GM19468 (cell line): ENCODE measurements around the gene SMAD5.

Source experiments
- ATAC-seq: cut with Tn5 transposase; IDR thresholded peaks from one replicate; pipeline ENCODE4 v1.9.1; 2021; ENCODE audit warnings: mild to moderate bottlenecking, moderate library complexity, moderate number of reproducible peaks; ENCODE audit not compliant: unreplicated experiment; ENCODE audit errors: extremely low read depth

Gene SMAD5

DNA sequence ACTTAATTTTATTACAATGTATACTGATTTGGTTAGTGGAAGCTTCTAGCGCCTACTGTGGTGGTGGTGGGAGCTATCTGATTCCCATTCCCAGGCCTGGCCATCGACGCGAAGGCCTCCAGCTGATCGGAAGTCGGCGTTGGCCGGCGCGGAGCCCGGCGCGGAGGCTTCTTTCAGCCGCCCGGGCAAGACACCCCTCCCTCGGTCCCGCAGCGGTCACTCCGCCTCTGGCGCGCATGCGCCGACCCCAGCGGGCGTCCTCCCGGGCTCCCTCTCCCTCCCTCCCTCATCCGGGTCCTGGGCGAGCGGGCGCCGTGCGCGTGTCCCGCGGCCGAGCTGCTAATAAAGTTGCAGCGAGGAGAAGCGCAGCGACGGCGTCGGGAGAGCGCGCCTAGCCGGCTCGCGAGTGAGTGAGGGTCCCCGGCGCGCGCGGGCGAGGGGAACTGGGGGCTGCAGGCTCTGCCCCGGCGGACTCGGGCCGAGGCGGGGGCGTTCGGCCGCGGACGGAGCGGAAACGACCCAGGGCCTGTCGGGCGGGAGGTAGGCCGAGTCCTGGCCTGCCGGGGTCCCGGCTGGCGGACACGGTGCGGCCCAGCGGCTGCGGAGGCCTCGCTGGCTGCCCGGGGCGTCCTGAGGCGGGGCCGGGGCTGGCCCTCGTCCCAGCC, at the start of gene SMAD5:
Gene SMAD5 (plus strand): TSS at position 289 of the 665 bp plus-strand sequence. CDS start 20,916 bp downstream, outside the sequence.
- peak; percentile 92 for ATAC-seq

GRCh38 chr5:136084698-136085097, 47.9 kb upstream of the SMAD5 start:
- ATAC-seq: no peak

DNA sequence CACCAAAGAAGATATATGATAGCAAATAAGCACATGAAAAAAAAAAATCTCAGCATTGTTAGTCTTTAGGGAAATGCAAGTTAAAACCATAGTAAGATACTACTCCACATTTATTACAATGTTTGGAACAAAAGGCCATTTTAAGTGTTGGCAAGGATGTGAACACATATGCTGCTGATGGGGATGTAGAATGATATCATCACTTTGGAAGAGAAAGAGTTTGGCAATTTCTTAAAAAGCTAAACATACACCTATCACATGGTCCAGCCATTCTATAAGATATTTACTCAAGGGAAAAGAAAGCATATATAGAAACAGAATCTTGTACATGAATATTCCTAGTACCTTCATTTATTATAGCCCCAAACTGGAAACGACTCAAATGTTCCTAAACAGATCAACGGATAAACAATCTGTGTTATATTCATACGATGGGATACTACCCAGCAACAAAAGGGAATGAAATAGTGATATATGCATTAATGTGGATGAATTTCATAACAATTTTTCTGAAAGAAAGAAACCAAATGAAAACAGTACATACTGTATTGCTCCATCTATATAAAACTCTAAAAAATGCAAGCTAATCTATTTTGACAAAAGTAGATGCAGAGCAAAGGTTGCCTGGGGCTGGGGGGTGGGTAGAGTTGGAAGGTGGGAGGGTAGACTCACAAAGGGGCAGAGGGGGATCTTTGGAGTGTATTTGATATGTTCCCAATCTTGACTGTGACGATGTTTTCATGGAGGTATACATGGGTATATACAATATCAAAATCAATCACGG, 45.7 kb upstream of the SMAD5 start:
- no peak for ATAC-seq

- ATAC-seq: no peak
These were observed 44.4 kb upstream of the SMAD5 start for GRCh38 chr5:136087961-136088871.

DNA sequence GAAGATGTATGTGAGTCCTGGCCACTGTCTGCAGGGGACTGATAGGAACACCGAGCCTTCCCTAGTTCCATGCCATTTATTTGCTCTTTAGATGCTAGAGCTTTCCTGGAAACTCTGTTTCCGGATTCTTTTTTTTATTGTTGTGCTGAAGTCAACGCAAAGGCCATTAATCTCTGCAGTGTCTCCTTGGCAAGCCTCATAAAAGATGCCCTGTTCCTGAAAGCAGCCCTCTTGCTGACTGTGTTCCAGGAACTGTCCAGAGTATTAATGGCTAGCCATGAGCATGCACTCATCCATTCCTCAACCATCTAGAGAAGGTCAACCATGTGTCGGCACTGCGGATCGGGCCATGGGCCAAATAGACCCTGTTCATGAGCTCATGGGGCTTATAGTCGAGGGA, 42.9 kb upstream of the SMAD5 start:
- no peak for ATAC-seq

GRCh38 chr5:136090319-136090718, 42.3 kb upstream of the SMAD5 start:
- no peak for ATAC-seq

DNA sequence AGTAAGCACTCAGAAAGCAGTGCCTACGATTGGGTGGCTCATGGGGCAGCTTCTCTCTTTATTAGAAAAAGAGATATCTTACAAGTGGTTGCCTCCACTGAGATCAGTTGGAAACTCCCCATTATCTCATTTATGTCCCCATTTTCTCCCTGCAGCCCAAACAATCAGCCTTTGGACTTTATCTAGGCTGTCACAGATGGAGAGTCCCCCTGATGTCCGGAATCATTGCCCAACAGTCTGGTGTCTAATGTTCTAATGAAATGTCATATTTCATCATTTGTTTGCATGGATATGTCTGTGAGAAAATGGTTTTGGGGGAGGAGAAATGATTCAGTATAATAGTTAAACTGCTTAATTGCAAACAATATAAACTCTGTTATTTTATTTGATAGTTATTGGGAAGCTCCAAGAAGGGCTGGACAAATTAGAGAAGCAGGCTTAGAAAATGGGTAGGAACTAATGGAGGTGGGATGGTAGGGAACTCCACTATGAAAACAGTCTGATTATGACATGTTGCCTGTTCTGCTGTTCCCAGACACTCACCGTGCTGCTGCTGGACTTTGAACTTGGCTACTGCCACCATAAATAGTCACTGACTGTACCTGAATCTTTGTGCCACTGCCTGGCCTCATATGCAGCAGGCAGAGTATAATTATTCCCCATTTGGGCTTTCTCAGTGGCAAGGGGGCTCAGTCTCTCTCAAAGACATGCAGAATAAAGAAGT, 38.3 kb upstream of the SMAD5 start:
- no peak for ATAC-seq

- ATAC-seq: no peak
These were observed 37.6 kb upstream of the SMAD5 start for GRCh38 chr5:136094913-136095641.

DNA sequence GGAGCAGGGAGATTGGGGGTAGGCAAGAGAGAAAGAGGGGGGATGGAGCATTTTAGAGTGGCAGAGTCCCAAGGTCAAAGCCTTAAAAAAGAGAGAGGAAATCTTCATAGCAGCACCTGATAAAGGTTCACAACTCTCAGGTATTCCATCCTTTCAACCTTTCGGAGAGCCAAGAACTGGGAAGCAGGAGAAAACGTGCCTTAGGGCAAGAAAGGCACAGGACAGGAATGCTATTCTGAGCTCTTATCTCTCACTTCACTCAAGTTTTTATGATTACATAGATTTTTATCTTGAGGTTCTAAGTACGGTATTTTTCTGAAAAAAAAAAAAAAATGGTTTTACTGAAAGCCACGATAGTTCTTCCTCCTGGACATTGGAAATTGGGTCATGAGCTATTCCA, 34.5 kb upstream of the SMAD5 start:
- no peak for ATAC-seq

DNA sequence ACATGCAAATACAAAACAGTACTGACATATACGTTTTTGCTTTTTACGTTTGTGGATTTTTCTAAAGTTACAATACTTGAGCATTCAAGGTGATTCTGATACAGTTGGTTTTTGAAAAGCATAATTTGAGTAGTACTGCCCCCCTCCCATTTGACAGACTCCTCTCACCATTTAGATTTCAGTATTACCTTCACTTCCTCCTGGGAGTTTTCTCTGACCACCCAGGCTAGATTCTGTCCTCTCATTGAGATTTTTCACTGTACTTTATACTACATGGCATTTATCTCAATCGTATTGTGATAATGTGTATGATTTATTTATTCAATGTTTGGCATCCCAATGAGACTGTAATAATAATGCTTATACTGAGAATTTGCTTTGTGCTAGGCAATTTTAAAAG, 32.8 kb upstream of the SMAD5 start:
- no peak for ATAC-seq

- no peak for ATAC-seq
These were observed 30.8 kb upstream of the SMAD5 start for GRCh38 chr5:136101884-136102283.

GRCh38 chr5:136103118-136103517, 29.5 kb upstream of the SMAD5 start:
- ATAC-seq: peak; percentile 71

GRCh38 chr5:136104306-136104965, 28.2 kb upstream of the SMAD5 start:
- ATAC-seq: no peak

GRCh38 chr5:136106351-136107031, 26.2 kb upstream of the SMAD5 start:
- ATAC-seq: no peak

DNA sequence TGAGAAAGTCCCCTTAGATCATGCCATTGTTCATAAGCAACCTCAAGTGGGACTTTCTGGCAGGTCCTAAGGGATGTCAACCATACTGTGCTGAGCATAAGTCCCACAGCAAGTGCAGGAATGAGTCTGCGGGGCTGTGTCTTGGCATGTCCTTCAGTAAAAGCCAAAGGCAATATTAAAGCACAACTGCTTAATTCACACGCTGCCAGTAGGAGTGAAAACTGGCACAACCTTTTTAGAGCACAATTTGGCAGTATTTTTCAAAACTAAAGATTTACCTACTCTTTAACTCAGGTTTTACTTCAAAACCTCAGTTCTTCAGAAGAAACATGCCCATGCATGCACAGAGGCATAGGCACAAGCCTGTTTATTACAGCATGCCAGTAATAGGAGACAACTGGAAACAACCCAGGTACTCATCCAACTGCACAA, 24.4 kb upstream of the SMAD5 start:
- no peak for ATAC-seq

DNA sequence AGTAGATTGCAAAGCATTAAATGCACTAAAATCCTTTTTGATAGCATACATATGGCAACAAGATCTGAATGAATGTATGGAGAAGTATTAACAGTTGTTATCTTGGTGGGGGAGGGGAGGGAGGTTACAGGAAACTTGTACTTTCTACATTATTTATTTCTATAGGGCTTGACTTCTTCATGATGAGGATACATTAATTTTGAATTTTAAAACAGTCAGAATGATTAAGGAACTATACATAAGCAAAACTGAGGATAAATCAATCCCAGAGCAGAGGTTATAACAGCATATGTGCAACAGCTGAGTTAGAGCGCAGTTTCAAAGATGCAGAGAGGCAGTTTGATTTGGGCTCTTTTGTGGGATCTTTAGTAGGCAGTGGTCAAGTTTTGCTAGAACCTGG, 23.9 kb upstream of the SMAD5 start:
- ATAC-seq: no peak

- ATAC-seq: no peak
These were observed 23.1 kb upstream of the SMAD5 start for GRCh38 chr5:136109453-136110135.

- ATAC-seq: no peak
These were observed 19.0 kb upstream of the SMAD5 start for GRCh38 chr5:136113606-136114005.
